Activated T-helper 1 cell treated with anti-CD3 and anti-CD28 coated beads, Interleukin-12 subunit alpha, Interleukin-12 subunit beta, Interleukin-2, Interleukin-4 antibody, amounts not matched to agents 30 ng/mL and 10 ng/mL and 1 ng/mL, durations not matched to agents 14 hours and 24 hours and 36 hours (primary cell): Measurements from ENCODE around the gene PRKCA. TPM values are rescaled to one million over a fixed set of nuclear protein-coding genes. Genes with fewer than 3 reads are reported as not detected.

Experiments used
- DNase-seq: peaks from one replicate; pipeline ENCODE4 v3.0.0; 2021; ENCODE audit warnings: low spot score
- H3K27ac Mint-ChIP-seq: one replicate; pipeline ENCODE4 v1.8.0; 2021; ENCODE audit warnings: mild to moderate bottlenecking, mixed read lengths
- H3K27me3 Mint-ChIP-seq: one replicate; pipeline ENCODE4 v1.8.0; 2022; ENCODE audit warnings: mild to moderate bottlenecking, moderate library complexity, mixed read lengths; ENCODE audit not compliant: insufficient read depth
- H3K36me3 Mint-ChIP-seq: one replicate; pipeline ENCODE4 v1.8.0; 2021; ENCODE audit warnings: low read depth, mixed read lengths
- H3K4me1 Mint-ChIP-seq: one replicate; pipeline ENCODE4 v1.8.0; 2021; ENCODE audit warnings: low read depth, mixed read lengths
- H3K4me3 Mint-ChIP-seq: one replicate; pipeline ENCODE4 v1.8.0; 2021; ENCODE audit warnings: mild to moderate bottlenecking, moderate library complexity, mixed read lengths
- H3K9me3 Mint-ChIP-seq: one replicate; pipeline ENCODE4 v1.8.0; 2021; ENCODE audit warnings: mixed read lengths
- intact Hi-C: fragments of 100-400 bp; cut with micrococcal nuclease; formaldehyde crosslinking; loops from one replicate; pipeline ENCODE4 v1.15.1; 2024
- total RNA-seq: library from RNA; stranded (reverse); gene quantifications from 2 replicates; pipeline ENCODE4 v1.2.3, GENCODE V29; 2022

Gene PRKCA
- total RNA-seq, 1 donor from 2014 or later: 157 TPM

GRCh38 chr17:66778531-66779236 is 476.3 kb downstream of the PRKCA start:
- intact Hi-C loops: no loop called here
- peaks cover 18% of the 10 kb centered on the region for H3K36me3 Mint-ChIP-seq
- no peak overlapping the region for H3K27ac Mint-ChIP-seq
- no peaks in the 10 kb centered on the region for H3K9me3 Mint-ChIP-seq
- no peaks in the 10 kb centered on the region for H3K4me1 Mint-ChIP-seq
- H3K4me3 Mint-ChIP-seq: no peak overlapping the region
- DNase-seq: no peak
- no peaks in the 10 kb centered on the region for H3K27me3 Mint-ChIP-seq

- intact Hi-C loops: no loop called here
- Mint-ChIP-seq H3K27me3 (no peaks in the 10 kb centered on the region), H3K27ac (no peak overlapping the region), H3K4me1 (no peaks in the 10 kb centered on the region), H3K9me3 (no peaks in the 10 kb centered on the region), H3K36me3 (peaks cover 14% of the 10 kb centered on the region), H3K4me3 (no peak overlapping the region)
- DNase-seq: no peak
These were observed 476.8 kb downstream of the PRKCA start for GRCh38 chr17:66779237-66779606.

- Mint-ChIP-seq H3K9me3 (no peaks in the 10 kb centered on the region), H3K27ac (no peak overlapping the region), H3K36me3 (peaks cover 5% of the 10 kb centered on the region), H3K27me3 (no peaks in the 10 kb centered on the region), H3K4me3 (no peak overlapping the region), H3K4me1 (no peaks in the 10 kb centered on the region)
- DNase-seq: no peak
- intact Hi-C loops: no loop called here
These were observed 478.7 kb downstream of the PRKCA start for GRCh38 chr17:66781135-66781534.

GRCh38 chr17:66782851-66783250 is 480.4 kb downstream of the PRKCA start:
- H3K36me3 Mint-ChIP-seq: peaks cover 18% of the 10 kb centered on the region
- H3K27me3 Mint-ChIP-seq: no peaks in the 10 kb centered on the region
- H3K4me3 Mint-ChIP-seq: no peak overlapping the region
- no peak for DNase-seq
- H3K27ac Mint-ChIP-seq: no peak overlapping the region
- no peaks in the 10 kb centered on the region for H3K4me1 Mint-ChIP-seq
- no peaks in the 10 kb centered on the region for H3K9me3 Mint-ChIP-seq
- intact Hi-C loops: no loop called here

- Mint-ChIP-seq H3K27me3 (no peaks in the 10 kb centered on the region), H3K36me3 (peaks cover 25% of the 10 kb centered on the region), H3K9me3 (no peaks in the 10 kb centered on the region), H3K4me1 (no peaks in the 10 kb centered on the region), H3K4me3 (no peak overlapping the region), H3K27ac (no peak overlapping the region)
- intact Hi-C loops: no loop called here
- no peak for DNase-seq
These were observed 481.4 kb downstream of the PRKCA start for GRCh38 chr17:66783656-66784381.

- intact Hi-C loops: no loop called here
- Mint-ChIP-seq H3K36me3 (peaks cover 22% of the 10 kb centered on the region), H3K9me3 (no peaks in the 10 kb centered on the region), H3K4me1 (no peaks in the 10 kb centered on the region), H3K4me3 (no peak overlapping the region), H3K27me3 (no peaks in the 10 kb centered on the region), H3K27ac (no peak overlapping the region)
- DNase-seq: no peak
These were observed 482.4 kb downstream of the PRKCA start for GRCh38 chr17:66784621-66785364.

- Mint-ChIP-seq H3K4me1 (peaks cover 1% of the 10 kb centered on the region), H3K9me3 (no peaks in the 10 kb centered on the region), H3K36me3 (peaks cover 23% of the 10 kb centered on the region), H3K27me3 (no peaks in the 10 kb centered on the region), H3K4me3 (no peak overlapping the region), H3K27ac (no peak overlapping the region)
- intact Hi-C loops: no loop called here
- no peak for DNase-seq
These were observed 483.7 kb downstream of the PRKCA start for GRCh38 chr17:66786107-66786506.

- DNase-seq: no peak
- intact Hi-C loops: no loop called here
- Mint-ChIP-seq H3K4me1 (peaks cover 5% of the 10 kb centered on the region), H3K27ac (no peak overlapping the region), H3K27me3 (no peaks in the 10 kb centered on the region), H3K4me3 (no peak overlapping the region), H3K36me3 (peaks cover 32% of the 10 kb centered on the region), H3K9me3 (no peaks in the 10 kb centered on the region)
These were observed 485.5 kb downstream of the PRKCA start for GRCh38 chr17:66787914-66788313.

- Mint-ChIP-seq H3K4me3 (no peak overlapping the region), H3K4me1 (peaks cover 5% of the 10 kb centered on the region), H3K27me3 (no peaks in the 10 kb centered on the region), H3K27ac (no peak overlapping the region), H3K9me3 (no peaks in the 10 kb centered on the region), H3K36me3 (peaks cover 41% of the 10 kb centered on the region)
- intact Hi-C loops: no loop called here
- DNase-seq: no peak
These were observed 486.7 kb downstream of the PRKCA start for GRCh38 chr17:66789093-66789492.

- Mint-ChIP-seq H3K27me3 (no peaks in the 10 kb centered on the region), H3K4me1 (peaks cover 5% of the 10 kb centered on the region), H3K36me3 (peaks cover 43% of the 10 kb centered on the region), H3K9me3 (no peaks in the 10 kb centered on the region), H3K4me3 (no peak overlapping the region), H3K27ac (no peak overlapping the region)
- DNase-seq: no peak
- intact Hi-C loops: no loop called here
These were observed 487.6 kb downstream of the PRKCA start for GRCh38 chr17:66789961-66790437.

- no peak for DNase-seq
- peaks cover 5% of the 10 kb centered on the region for H3K4me1 Mint-ChIP-seq
- peaks cover 47% of the 10 kb centered on the region for H3K36me3 Mint-ChIP-seq
- no peaks in the 10 kb centered on the region for H3K27me3 Mint-ChIP-seq
- H3K9me3 Mint-ChIP-seq: no peaks in the 10 kb centered on the region
- H3K27ac Mint-ChIP-seq: no peak overlapping the region
- intact Hi-C loops: no loop called here
- no peak overlapping the region for H3K4me3 Mint-ChIP-seq
These were observed 488.2 kb downstream of the PRKCA start for GRCh38 chr17:66790501-66791061.

GRCh38 chr17:66791347-66791746 is 488.9 kb downstream of the PRKCA start:
- Mint-ChIP-seq H3K27me3 (no peaks in the 10 kb centered on the region), H3K36me3 (peaks cover 51% of the 10 kb centered on the region), H3K4me1 (peaks cover 5% of the 10 kb centered on the region), H3K27ac (peak overlapping the region; percentile 30), H3K4me3 (no peak overlapping the region), H3K9me3 (no peaks in the 10 kb centered on the region)
- DNase-seq: no peak
- intact Hi-C loops: no loop called here

GRCh38 chr17:66793814-66794213 is 491.4 kb downstream of the PRKCA start:
- no peak overlapping the region for H3K4me3 Mint-ChIP-seq
- intact Hi-C loops: no loop called here
- H3K36me3 Mint-ChIP-seq: peaks cover 49% of the 10 kb centered on the region
- H3K27me3 Mint-ChIP-seq: no peaks in the 10 kb centered on the region
- no peak for DNase-seq
- H3K27ac Mint-ChIP-seq: no peak overlapping the region
- H3K9me3 Mint-ChIP-seq: peaks cover 5% of the 10 kb centered on the region
- peaks cover 5% of the 10 kb centered on the region for H3K4me1 Mint-ChIP-seq
